GM19463 (cell line): ENCODE data around the gene ITPKB.
A peak's percentile ranks its signal among the peaks of the same experiment; 100 is the strongest.
"Not testable (repeated sequence)": the region's sequence is repeated elsewhere in the genome, so short reads cannot be mapped to it uniquely, and the experiment has no call there.

ENCODE experiments used
- ATAC-seq: cut with Tn5 transposase; IDR thresholded peaks from one replicate; pipeline ENCODE4 v1.9.1; 2021; ENCODE audit warnings: mild to moderate bottlenecking, moderate library complexity; ENCODE audit not compliant: unreplicated experiment

Gene ITPKB

GRCh38 chr1:226627924-226628611, 111.0 kb downstream of the ITPKB start:
- ATAC-seq, result no peak

- ATAC-seq, result no peak
These were observed 111.9 kb downstream of the ITPKB start for GRCh38 chr1:226627050-226627755.

- peak; percentile 67 for ATAC-seq
These were observed 112.5 kb downstream of the ITPKB start for GRCh38 chr1:226626577-226626956.

GRCh38 chr1:226625832-226626576, 113.1 kb downstream of the ITPKB start:
- ATAC-seq, result peak; percentile 19

- ATAC-seq, result no peak
These were observed 113.8 kb downstream of the ITPKB start for GRCh38 chr1:226625326-226625725.

GRCh38 chr1:226624526-226624925, 114.6 kb downstream of the ITPKB start:
- no peak for ATAC-seq

- no peak for ATAC-seq
These were observed 117.1 kb downstream of the ITPKB start for GRCh38 chr1:226622012-226622411.

GRCh38 chr1:226619031-226619430, 120.1 kb downstream of the ITPKB start:
- ATAC-seq, result no peak

GRCh38 chr1:226618380-226618779, 120.7 kb downstream of the ITPKB start:
- ATAC-seq, result no peak

GRCh38 chr1:226617719-226618118, 121.4 kb downstream of the ITPKB start:
- not testable (repeated sequence) for ATAC-seq

GRCh38 chr1:226617109-226617508, 122.0 kb downstream of the ITPKB start:
- ATAC-seq, result no peak

- ATAC-seq, result no peak
These were observed 122.4 kb downstream of the ITPKB start for GRCh38 chr1:226616636-226617035.

- ATAC-seq, result no peak
These were observed 123.2 kb downstream of the ITPKB start for GRCh38 chr1:226615876-226616275.

- not testable (repeated sequence) for ATAC-seq
These were observed 127.1 kb downstream of the ITPKB start for GRCh38 chr1:226611980-226612379.

GRCh38 chr1:226611301-226611700, 127.8 kb downstream of the ITPKB start:
- ATAC-seq, result no peak

- ATAC-seq, result no peak
These were observed 128.4 kb downstream of the ITPKB start for GRCh38 chr1:226610671-226611070.

GRCh38 chr1:226609836-226610455, 129.1 kb downstream of the ITPKB start:
- no peak for ATAC-seq

- ATAC-seq, result no peak
These were observed 130.2 kb downstream of the ITPKB start for GRCh38 chr1:226608699-226609505.

- ATAC-seq, result no peak
These were observed 131.3 kb downstream of the ITPKB start for GRCh38 chr1:226607821-226608220.

- no peak for ATAC-seq
These were observed 131.8 kb downstream of the ITPKB start for GRCh38 chr1:226607268-226607660.
